H9 (cell line): ENCODE measurements around the gene ANKRD62. TPM values are rescaled to one million over a fixed set of nuclear protein-coding genes. Genes with fewer than 3 reads are reported as not detected.

Source experiments
- DNase-seq: peaks from one replicate; pipeline ENCODE4 v3.0.0-alpha.2; 2017
- H2AFZ ChIP-seq: one replicate; pipeline ENCODE4 v1.6.1; 2013; ENCODE audit warnings: mild to moderate bottlenecking, low read length, control low read depth, moderate library complexity
- H2AK5ac ChIP-seq: 2 replicates; pipeline ENCODE4 v1.6.1; 2013; ENCODE audit warnings: low read length, control low read depth, mixed read lengths; ENCODE audit not compliant: insufficient read length
- H2BK120ac ChIP-seq: one replicate; pipeline ENCODE4 v1.6.1; 2013; ENCODE audit warnings: low read depth, mild to moderate bottlenecking, low read length, control low read depth, inconsistent platforms; ENCODE audit not compliant: poor library complexity, severe bottlenecking
- H2BK12ac ChIP-seq: 2 replicates; pipeline ENCODE4 v1.6.1; 2013; ENCODE audit warnings: low read length, control low read depth, mixed read lengths, low read depth; ENCODE audit not compliant: insufficient read length
- H2BK15ac ChIP-seq: 2 replicates; pipeline ENCODE4 v1.6.1; 2013; ENCODE audit warnings: low read depth, low read length, control low read depth
- H2BK20ac ChIP-seq: one replicate; pipeline ENCODE4 v1.6.1; 2013; ENCODE audit warnings: low read depth, mild to moderate bottlenecking, low read length, control low read depth, inconsistent platforms; ENCODE audit not compliant: poor library complexity, severe bottlenecking
- H2BK5ac ChIP-seq: 2 replicates; pipeline ENCODE4 v1.6.1; 2013; ENCODE audit warnings: low read length, control low read depth, mixed read lengths; ENCODE audit not compliant: insufficient read length
- H3K14ac ChIP-seq: 2 replicates; pipeline ENCODE4 v1.6.1; 2013; ENCODE audit warnings: low read length, control low read depth; ENCODE audit not compliant: insufficient read depth
- H3K18ac ChIP-seq: 2 replicates; pipeline ENCODE4 v1.6.1; 2013; ENCODE audit warnings: low read depth, mild to moderate bottlenecking, mixed read lengths, low read length, control low read depth; ENCODE audit not compliant: insufficient read length
- H3K23ac ChIP-seq: 2 replicates; pipeline ENCODE4 v1.6.1; 2013; ENCODE audit warnings: low read length, control low read depth, mixed read lengths, low read depth; ENCODE audit not compliant: insufficient read length
- H3K23me2 ChIP-seq: 2 replicates; pipeline ENCODE4 v1.6.1; 2013; ENCODE audit warnings: low read depth, mild to moderate bottlenecking, mixed read lengths, low read length, control low read depth; ENCODE audit not compliant: insufficient read length, poor library complexity, severe bottlenecking
- H3K27ac ChIP-seq: 2 replicates; pipeline ENCODE4 v1.5.1; 2013; ENCODE audit warnings: low read length, control low read depth, mixed read lengths, low read depth; ENCODE audit not compliant: insufficient read length
- H3K27me3 ChIP-seq: 2 replicates; pipeline ENCODE4 v1.6.1; 2013; ENCODE audit warnings: low read length, control low read depth, inconsistent platforms; ENCODE audit not compliant: insufficient read depth
- H3K4ac ChIP-seq: 2 replicates; pipeline ENCODE4 v1.6.1; 2013; ENCODE audit warnings: low read depth, mild to moderate bottlenecking, control low read depth, inconsistent platforms, low read length, moderate library complexity
- H3K4me1 ChIP-seq: 2 replicates; pipeline ENCODE4 v1.6.1; 2013; ENCODE audit warnings: low read length, control low read depth, inconsistent platforms; ENCODE audit not compliant: insufficient read depth
- H3K4me2 ChIP-seq: 2 replicates; pipeline ENCODE4 v1.6.1; 2013; ENCODE audit warnings: low read length, control low read depth, mixed read lengths; ENCODE audit not compliant: insufficient read length, insufficient read depth
- H3K56ac ChIP-seq: 2 replicates; pipeline ENCODE4 v1.6.1; 2013; ENCODE audit warnings: low read depth, mild to moderate bottlenecking, mixed read lengths, low read length, control low read depth; ENCODE audit not compliant: insufficient read length
- H3K79me1 ChIP-seq: 2 replicates; pipeline ENCODE4 v1.6.1; 2013; ENCODE audit warnings: low read depth, mild to moderate bottlenecking, moderate library complexity, low read length, control low read depth, inconsistent platforms; ENCODE audit not compliant: insufficient read depth, poor library complexity, severe bottlenecking
- H3K79me2 ChIP-seq: 2 replicates; pipeline ENCODE4 v1.6.1; 2013; ENCODE audit warnings: low read length, control low read depth, inconsistent platforms; ENCODE audit not compliant: insufficient read depth
- H3K9ac ChIP-seq: 2 replicates; pipeline ENCODE4 v1.6.1; 2013; ENCODE audit warnings: low read length, control low read depth, mixed read lengths; ENCODE audit not compliant: insufficient read length; ENCODE audit errors: extremely low read depth
- H3K9me3 ChIP-seq: one replicate; pipeline ENCODE4 v1.6.1; 2013; ENCODE audit warnings: low read depth, low read length, inconsistent platforms; ENCODE audit not compliant: control insufficient read depth
- H3T11ph ChIP-seq: one replicate; pipeline ENCODE4 v1.6.1; 2013; ENCODE audit warnings: mild to moderate bottlenecking, low read length, control low read depth, inconsistent platforms
- H4K20me1 ChIP-seq: one replicate; pipeline ENCODE4 v1.6.1; 2013; ENCODE audit not compliant: control insufficient read depth, insufficient read length, insufficient read depth
- H4K5ac ChIP-seq: 2 replicates; pipeline ENCODE4 v1.6.1; 2013; ENCODE audit warnings: low read depth, mild to moderate bottlenecking, mixed read lengths, low read length, control low read depth; ENCODE audit not compliant: insufficient read length
- H4K8ac ChIP-seq: replicated peaks from 2 replicates; pipeline ENCODE4 v1.6.1; 2013; ENCODE audit warnings: low read length, control low read depth, mixed read lengths, low read depth; ENCODE audit not compliant: insufficient read length
- H4K91ac ChIP-seq: 2 replicates; pipeline ENCODE4 v1.6.1; 2013; ENCODE audit warnings: low read depth, mild to moderate bottlenecking, moderate library complexity, mixed read lengths, low read length, control low read depth; ENCODE audit not compliant: insufficient read length
- H3K27ac Mint-ChIP-seq, 3 experiments: 2 replicates in 2 of 3; 3 replicates in 1 of 3; pipeline ENCODE4 v1.8.0; 2020 to 2021; ENCODE audit warnings: mixed read lengths in 3 of 3, mild to moderate bottlenecking in 1 of 3, moderate library complexity in 1 of 3
- H3K27me3 Mint-ChIP-seq: 2 replicates; pipeline ENCODE4 v1.8.0; 2021; ENCODE audit warnings: low read depth, mild to moderate bottlenecking, moderate library complexity, mixed read lengths
- H3K36me3 Mint-ChIP-seq, 3 experiments: 2 replicates in 2 of 3; 3 replicates in 1 of 3; pipeline ENCODE4 v1.8.0; 2020 to 2021; ENCODE audit warnings: low read depth in 3 of 3, mixed read lengths in 3 of 3; ENCODE audit not compliant: insufficient read depth in 1 of 3
- H3K4me1 Mint-ChIP-seq, 2 experiments: 2 replicates each; pipeline ENCODE4 v1.8.0; 2020; ENCODE audit warnings: mixed read lengths in 2 of 2
- H3K4me3 Mint-ChIP-seq, 2 experiments: 2 replicates in 1 of 2; 3 replicates in 1 of 2; pipeline ENCODE4 v1.8.0; 2020 to 2021; ENCODE audit warnings: mild to moderate bottlenecking in 2 of 2, mixed read lengths in 2 of 2, moderate library complexity in 1 of 2
- H3K9me3 Mint-ChIP-seq, 2 experiments: 2 replicates in 1 of 2; 3 replicates in 1 of 2; pipeline ENCODE4 v1.8.0; 2020; ENCODE audit warnings: mild to moderate bottlenecking in 2 of 2, mixed read lengths in 2 of 2, moderate library complexity in 1 of 2
- WGBS: extraction: QIAGEN DNeasy Blood & Tissue Kit; methylation state at CpG from one replicate; pipeline ENCODE4 v1.1.7; 2013; ENCODE audit warnings: missing lambda C conversion rate, low lambda C conversion rate, mixed read lengths; ENCODE audit not compliant: insufficient read length; ENCODE audit errors: extremely low coverage; 5-methylcytosine and 5-hydroxymethylcytosine counted together
- total RNA-seq: library from RNA; stranded (reverse); gene quantifications from 2 replicates; pipeline ENCODE4 v1.2.1, GENCODE V29; 2021
- TF ChIP-seq, protein P1 (sequence below): fragments of 200-600 bp; sonication (generic); conservative IDR thresholded peaks from 3 replicates; pipeline ENCODE4 v1.8.0; 2021; ENCODE audit warnings: antibody characterized with exemption, mild to moderate bottlenecking

The ANKRD62 gene
- total RNA-seq, 1 experiment from 2014 or later = not detected

GRCh38 chr18:12057419-12058039 is 36.1 kb upstream of the ANKRD62 start:
- Mint-ChIP-seq H3K36me3 (no peaks in the 10 kb centered on the region), H3K27me3 (no peaks in the 10 kb centered on the region), H3K4me1 (peaks cover 3 to 4% of the 10 kb centered on the region in 2 experiments; a peak in 3 of 4 replicates), H3K27ac (peak overlapping the region in 1 of 3 experiments; percentile 81; a peak in 1 of 7 replicates), H3K9me3 (no peaks in the 10 kb centered on the region; a peak in 1 of 5 replicates), H3K4me3 (no peak overlapping the region)
- Histone ChIP-seq H3K9ac (no peak overlapping the region), H4K20me1 (no peaks in the 10 kb centered on the region), H3K27ac (no peak overlapping the region), H3T11ph (no peak overlapping the region), H2AK5ac (no peak overlapping the region), H3K14ac (no peak overlapping the region), H4K8ac (no peak overlapping the region), H2BK120ac (no peak overlapping the region), H3K79me1 (no peaks in the 10 kb centered on the region), H3K4ac (no peak overlapping the region), H4K5ac (no peak overlapping the region), H2BK5ac (no peak overlapping the region), H3K56ac (no peak overlapping the region), H2BK20ac (no peak overlapping the region), H3K18ac (no peak overlapping the region), H3K4me1 (no peaks in the 10 kb centered on the region), H3K4me2 (no peak overlapping the region), H4K91ac (no peak overlapping the region), H2BK12ac (no peak overlapping the region), H2BK15ac (no peak overlapping the region), H3K23me2 (no peaks in the 10 kb centered on the region), H3K27me3 (no peaks in the 10 kb centered on the region), H3K9me3 (no peaks in the 10 kb centered on the region), H2AFZ (no peak overlapping the region), H3K79me2 (no peaks in the 10 kb centered on the region), H3K23ac (no peak overlapping the region)
- DNase-seq = peak; percentile 67
- no CpG with 5 or more reads among the region's 14 CpGs for WGBS
- TF ChIP-seq, protein P1, sequence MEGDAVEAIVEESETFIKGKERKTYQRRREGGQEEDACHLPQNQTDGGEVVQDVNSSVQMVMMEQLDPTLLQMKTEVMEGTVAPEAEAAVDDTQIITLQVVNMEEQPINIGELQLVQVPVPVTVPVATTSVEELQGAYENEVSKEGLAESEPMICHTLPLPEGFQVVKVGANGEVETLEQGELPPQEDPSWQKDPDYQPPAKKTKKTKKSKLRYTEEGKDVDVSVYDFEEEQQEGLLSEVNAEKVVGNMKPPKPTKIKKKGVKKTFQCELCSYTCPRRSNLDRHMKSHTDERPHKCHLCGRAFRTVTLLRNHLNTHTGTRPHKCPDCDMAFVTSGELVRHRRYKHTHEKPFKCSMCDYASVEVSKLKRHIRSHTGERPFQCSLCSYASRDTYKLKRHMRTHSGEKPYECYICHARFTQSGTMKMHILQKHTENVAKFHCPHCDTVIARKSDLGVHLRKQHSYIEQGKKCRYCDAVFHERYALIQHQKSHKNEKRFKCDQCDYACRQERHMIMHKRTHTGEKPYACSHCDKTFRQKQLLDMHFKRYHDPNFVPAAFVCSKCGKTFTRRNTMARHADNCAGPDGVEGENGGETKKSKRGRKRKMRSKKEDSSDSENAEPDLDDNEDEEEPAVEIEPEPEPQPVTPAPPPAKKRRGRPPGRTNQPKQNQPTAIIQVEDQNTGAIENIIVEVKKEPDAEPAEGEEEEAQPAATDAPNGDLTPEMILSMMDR = peak; percentile 55
